Stimulated activated CD4-positive, alpha-beta T cell treated with anti-CD3 and anti-CD28 coated beads, Interleukin-12 subunit alpha, Interleukin-12 subunit beta, amount 100 ng/mL, for 48 hours (primary cell): ENCODE results near the gene ATXN10.
"Not testable (repeated sequence)": the region's sequence is repeated elsewhere in the genome, so short reads cannot be mapped to it uniquely, and the experiment has no call there.

Source experiments
- DNase-seq, 3 donors: peaks; one replicate each; pipeline ENCODE4 v3.0.0-alpha.2; 2020; ENCODE audit warnings: low read depth in 2 of 3, low spot score in 1 of 3

ATXN10 gene

DNA sequence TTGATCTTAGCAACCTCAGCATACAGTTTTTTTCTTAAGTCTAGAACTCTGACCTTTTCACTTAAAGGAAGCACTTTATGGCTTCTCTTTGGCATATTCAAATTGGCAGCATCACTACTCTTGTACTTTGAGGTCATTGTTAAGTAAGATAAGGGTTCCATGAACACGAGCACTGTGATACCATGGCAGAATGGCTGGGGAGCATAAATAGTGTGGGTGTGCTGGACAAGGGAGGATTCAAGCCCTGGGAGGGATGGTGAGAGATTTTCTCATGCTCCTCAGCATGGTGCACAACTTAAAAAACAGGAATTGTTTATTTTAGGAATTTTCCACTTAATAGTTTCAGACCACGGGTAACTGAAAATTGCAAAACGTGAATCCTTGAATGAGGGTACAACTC, 111.4 kb downstream of the ATXN10 start:
- DNase-seq, result no peak

DNA sequence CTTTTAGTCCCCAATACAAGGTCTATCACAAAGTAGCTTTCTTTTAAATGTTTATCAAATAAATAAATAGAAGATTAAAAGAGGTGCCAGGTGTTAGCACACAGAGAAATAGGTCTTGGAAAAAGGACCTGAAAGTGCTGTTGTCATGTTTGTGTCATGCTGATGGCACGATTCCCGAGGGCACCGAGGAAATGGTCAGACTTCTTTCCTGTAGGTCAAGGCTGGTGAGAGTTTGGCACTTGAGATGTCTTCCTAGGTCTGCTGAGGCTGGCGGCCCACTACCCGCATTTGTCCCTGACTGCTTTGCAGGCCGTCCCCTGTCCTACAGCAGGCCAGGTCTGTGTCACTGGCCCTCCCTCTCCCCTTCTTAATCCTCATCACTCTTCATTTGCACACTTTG, 112.1 kb downstream of the ATXN10 start:
- no peak for DNase-seq

DNA sequence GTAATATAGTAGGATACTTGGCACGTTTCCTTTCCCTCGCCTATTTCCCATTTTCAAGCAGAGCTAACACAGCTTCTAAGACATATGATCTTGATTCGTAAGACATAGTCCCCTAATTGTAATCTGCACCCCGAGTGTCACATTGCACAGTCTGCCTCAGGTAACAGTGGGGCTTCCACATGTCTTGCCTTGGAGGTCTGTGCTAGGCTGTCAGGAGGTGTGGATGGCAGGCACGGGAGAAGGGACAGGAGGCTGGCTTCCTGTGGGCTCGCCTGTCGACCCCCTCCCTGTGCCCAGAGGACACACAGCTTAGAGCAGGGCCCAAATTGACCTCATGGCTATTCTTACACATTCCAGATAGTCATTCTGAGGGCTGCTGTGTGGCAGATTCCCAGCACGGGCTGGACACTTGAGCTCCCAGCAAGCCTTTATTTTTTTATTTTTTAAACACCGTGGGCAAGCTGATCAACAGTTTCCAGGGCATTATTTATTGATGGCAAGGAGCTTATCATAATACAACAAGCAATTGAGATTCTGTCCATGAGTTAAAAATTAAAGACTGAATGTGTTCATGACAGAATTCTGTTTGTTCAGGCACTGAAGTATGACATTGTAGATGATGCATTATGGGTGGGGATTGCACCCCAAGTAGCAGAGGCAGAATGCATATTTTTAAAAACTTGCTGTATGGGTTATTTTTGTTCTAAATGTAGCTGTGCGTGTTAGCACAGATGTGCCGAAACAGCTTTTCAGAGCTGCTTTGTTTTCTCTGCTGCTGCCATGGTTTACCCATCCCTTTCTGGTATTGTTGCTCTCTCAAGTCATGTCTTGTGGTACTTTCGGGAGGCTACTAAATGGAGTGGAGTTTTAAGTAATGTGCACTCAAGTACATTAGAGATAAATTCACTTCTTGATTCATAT, 113.0 kb downstream of the ATXN10 start:
- DNase-seq, result no peak

- no peak for DNase-seq
Measured at GRCh38 chr22:45785458-45785857, 113.8 kb downstream of the ATXN10 start.

- DNase-seq, result no peak
Measured at GRCh38 chr22:45786726-45787125, 115.1 kb downstream of the ATXN10 start.

DNA sequence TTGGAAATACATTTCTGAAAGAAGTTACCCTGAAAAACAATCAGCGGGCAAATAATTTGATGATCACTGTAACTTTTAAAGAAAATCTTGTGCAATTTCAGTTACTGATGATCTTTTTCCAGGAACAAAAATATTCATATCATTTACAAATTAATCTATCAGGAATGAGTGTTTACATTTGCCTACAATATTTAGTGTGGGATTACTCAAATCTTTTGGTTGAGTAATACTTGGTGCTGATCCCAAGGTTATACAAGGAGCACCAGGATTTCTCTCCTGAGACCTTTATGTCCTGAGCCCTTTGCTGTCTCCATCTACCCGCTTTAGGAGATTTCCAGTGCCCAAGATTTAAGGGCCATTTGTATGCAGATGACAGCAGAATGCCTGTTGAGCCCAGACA, 116.1 kb downstream of the ATXN10 start:
- DNase-seq, result no peak

DNA sequence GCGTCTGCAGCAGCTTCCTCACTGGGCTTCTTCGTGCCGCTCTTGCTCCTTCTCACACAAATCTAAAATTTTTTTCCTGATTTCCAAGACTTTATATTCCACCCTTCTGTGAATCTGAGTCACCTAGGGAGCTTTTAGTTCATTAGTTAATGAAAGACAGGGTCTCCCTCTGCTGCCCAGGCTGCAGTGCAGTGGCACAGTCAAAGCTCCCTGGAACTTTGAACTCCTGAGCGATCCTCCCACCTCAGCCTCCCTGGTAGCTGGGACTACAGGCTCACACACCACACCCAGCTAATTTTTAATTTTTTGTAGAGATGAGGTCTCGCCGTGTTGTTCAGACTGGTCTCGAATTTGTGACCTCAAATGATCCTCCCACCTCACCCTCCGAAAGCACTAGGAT, 116.9 kb downstream of the ATXN10 start:
- no peak for DNase-seq

DNA sequence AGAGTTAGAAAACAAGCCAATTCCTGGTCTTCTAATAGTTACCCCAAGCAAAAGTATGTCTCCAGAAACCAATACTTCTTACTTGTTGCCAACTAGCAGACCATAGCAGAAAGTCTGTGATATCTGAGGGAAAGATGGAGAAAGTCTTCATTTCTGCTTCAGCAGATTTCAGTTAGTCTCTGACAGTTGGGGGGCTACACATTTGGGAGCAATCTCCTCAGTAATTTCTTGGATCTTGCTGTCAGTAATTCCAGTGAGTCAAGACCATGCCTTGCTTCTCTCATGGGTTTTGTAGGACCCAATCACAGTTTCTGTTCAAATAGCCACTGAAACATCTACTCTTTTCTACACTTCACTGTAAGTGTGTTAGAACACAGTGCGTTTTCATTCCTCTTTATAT, 118.8 kb downstream of the ATXN10 start:
- no peak for DNase-seq

DNA sequence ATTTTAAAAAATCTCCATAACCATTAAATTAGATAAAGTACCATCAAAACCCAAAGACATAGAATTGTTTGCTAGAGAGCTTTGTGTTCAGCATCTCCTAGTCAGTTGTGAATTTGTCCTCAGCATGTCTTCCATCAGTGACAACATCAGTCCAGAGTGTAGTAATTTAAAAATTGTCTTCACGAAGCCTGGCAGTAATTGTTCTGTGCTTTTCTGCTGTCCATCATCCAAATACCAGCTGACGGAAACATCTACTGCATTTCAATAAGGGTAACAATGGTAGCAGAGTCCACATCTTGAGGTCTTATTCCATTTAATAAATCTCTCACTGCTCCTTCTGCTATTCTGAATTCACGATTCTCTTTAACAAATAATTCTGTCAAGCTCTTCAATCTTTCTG, 121.5 kb downstream of the ATXN10 start:
- no peak for DNase-seq

DNA sequence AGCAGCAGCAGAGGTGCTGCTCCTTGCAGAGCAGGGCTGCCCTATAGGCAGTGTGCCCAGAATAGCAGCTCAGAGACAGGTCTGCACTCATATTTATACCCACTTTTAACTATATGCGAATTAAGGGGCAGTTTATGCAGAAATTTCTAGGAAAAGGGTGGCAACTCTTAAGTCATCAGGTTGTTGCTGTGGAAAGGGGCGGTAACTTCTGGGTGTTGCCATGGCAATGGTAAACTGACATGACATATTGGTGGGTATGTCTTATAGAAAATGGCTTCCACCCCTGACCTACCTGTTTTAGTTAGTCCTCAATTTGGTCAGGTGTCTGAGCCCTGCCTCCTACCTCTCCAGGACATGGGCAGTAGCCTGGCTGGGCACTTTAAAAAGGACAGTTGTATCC, 122.3 kb downstream of the ATXN10 start:
- no peak for DNase-seq

DNA sequence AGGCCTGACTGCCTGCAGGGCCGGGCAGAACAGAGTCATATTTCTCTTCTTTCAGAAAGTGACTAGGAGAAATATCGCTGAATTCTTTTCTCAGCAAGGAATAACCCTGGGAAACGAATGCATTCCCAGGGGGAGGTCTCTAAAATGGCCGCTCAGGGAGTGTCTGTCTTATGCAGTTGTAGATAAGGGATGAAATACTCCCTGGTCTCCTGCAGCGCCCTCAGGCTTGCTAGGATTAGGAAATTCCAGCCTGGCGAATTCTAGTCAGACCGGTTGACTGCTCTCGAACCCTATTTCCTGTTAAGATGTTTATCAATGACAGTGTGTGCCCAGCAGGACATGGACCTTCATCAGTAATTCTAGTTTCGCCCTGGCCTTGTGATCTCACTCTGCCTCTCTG, 124.4 kb downstream of the ATXN10 start:
- not testable (repeated sequence) for DNase-seq

- DNase-seq, result no peak
Measured at GRCh38 chr22:45799291-45799690, 127.7 kb downstream of the ATXN10 start.

GRCh38 chr22:45802054-45802453, 130.4 kb downstream of the ATXN10 start:
- DNase-seq, result no peak

GRCh38 chr22:45804319-45804985, 132.8 kb downstream of the ATXN10 start:
- DNase-seq, result no peak

DNA sequence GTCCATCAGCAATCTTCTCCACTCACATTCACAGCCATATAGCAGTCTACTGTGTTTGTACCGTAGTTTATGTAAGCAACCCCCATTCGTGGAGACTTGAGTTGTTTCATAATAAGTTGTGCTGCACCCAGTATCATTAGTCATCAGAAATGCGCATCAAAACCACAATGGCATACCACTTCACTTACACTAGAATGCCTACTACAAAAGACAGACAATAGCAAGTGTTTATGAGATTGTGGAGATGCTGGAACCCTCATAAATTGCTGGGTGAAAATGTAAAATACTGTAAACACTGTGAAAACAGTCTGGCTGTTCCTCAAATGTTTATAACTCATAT, 133.3 kb downstream of the ATXN10 start:
- no peak for DNase-seq

DNA sequence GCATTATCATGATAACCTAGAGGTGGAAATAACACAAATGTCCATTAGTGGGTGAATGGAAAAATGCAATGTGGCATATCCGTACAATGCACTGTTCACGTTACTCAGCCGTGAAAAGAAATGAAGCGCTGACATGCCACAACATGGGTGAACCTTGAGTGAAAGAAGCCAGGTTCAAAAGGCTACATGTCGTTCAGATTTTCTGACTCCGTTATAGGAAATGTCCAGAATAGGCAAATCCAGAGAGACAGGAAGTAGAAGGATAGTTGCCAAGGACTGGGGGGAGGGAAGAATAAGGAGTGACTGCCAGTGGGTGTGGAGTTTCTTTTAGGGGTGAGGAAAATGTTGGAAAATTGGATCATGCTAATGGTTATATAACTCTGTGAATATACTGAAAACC, 133.8 kb downstream of the ATXN10 start:
- no peak for DNase-seq

- DNase-seq, result no peak
Measured at GRCh38 chr22:45807156-45807915, 135.7 kb downstream of the ATXN10 start.

GRCh38 chr22:45812910-45813309, 141.3 kb downstream of the ATXN10 start:
- no peak for DNase-seq

GRCh38 chr22:45814198-45814597, 142.6 kb downstream of the ATXN10 start:
- no peak for DNase-seq

- no peak for DNase-seq
Measured at GRCh38 chr22:45816776-45817175, 145.1 kb downstream of the ATXN10 start.

DNA sequence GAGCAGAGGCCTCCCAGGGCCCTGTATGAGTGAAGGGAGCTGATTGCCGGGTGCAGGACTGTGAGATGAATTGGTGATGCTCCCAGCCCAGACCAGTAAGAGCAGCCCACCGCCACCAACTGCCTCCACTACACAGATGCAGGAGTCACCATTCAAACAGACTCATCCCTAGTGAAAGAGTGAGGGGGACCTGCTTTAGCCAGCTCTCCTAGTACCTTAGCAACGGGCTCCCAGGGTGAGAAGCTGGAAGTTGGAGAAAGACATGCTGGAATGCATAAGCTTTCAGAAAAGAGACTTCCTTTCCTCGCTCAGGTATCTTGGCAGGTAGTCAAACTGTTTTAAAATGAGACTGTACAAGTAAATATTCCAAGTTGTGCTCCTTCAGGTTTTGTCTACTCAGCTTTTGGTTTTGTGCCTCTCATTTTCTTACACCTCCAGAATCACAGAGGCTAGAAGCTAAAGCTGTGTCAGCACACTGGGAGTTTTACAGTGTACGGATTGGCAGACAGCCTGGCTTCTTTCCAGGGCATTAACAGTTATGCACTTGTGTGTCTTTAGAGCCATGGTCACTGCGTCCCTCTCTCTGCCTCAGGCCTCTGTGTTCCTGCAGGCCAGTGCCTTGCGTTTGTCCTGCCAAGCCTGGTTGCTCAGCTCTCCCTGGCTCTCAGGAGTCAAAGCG, 146.2 kb downstream of the ATXN10 start:
- no peak for DNase-seq
